GM19468 (cell line): ENCODE results near the gene NFU1.

ENCODE experiments used
- ATAC-seq: cut with Tn5 transposase; IDR thresholded peaks from one replicate; pipeline ENCODE4 v1.9.1; 2021; ENCODE audit warnings: mild to moderate bottlenecking, moderate library complexity, moderate number of reproducible peaks; ENCODE audit not compliant: unreplicated experiment; ENCODE audit errors: extremely low read depth

Gene NFU1

GRCh38 chr2:69390001-69390400, 47.2 kb downstream of the NFU1 start:
- no peak for ATAC-seq

GRCh38 chr2:69389271-69389670, 48.0 kb downstream of the NFU1 start:
- ATAC-seq = no peak

GRCh38 chr2:69387770-69388481, 49.3 kb downstream of the NFU1 start:
- no peak for ATAC-seq

- peak; percentile 43 for ATAC-seq
Measured at GRCh38 chr2:69386789-69387734, 50.2 kb downstream of the NFU1 start, which contains the start of gene GFPT1. Gene GFPT1 (minus strand): TSS chr2:69387227. CDS start chr2:69387071, 156 bp downstream.

- ATAC-seq = no peak
Measured at GRCh38 chr2:69386360-69386759, 50.9 kb downstream of the NFU1 start.

- no peak for ATAC-seq
Measured at GRCh38 chr2:69385443-69386151, 51.6 kb downstream of the NFU1 start.

- no peak for ATAC-seq
Measured at GRCh38 chr2:69384618-69385081, 52.6 kb downstream of the NFU1 start.

GRCh38 chr2:69383176-69383812, 53.9 kb downstream of the NFU1 start:
- no peak for ATAC-seq

- ATAC-seq = no peak
Measured at GRCh38 chr2:69382547-69382946, 54.7 kb downstream of the NFU1 start.

GRCh38 chr2:69381337-69381737, 55.9 kb downstream of the NFU1 start:
- no peak for ATAC-seq

- no peak for ATAC-seq
Measured at GRCh38 chr2:69380072-69380917, 56.9 kb downstream of the NFU1 start.

- no peak for ATAC-seq
Measured at GRCh38 chr2:69376403-69376802, 60.8 kb downstream of the NFU1 start.

GRCh38 chr2:69375494-69376353, 61.5 kb downstream of the NFU1 start:
- no peak for ATAC-seq

GRCh38 chr2:69372767-69373166, 64.5 kb downstream of the NFU1 start:
- no peak for ATAC-seq

- no peak for ATAC-seq
Measured at GRCh38 chr2:69369802-69370201, 67.4 kb downstream of the NFU1 start.

- no peak for ATAC-seq
Measured at GRCh38 chr2:69368588-69368987, 68.6 kb downstream of the NFU1 start.

- ATAC-seq = no peak
Measured at GRCh38 chr2:69359371-69359770, 77.9 kb downstream of the NFU1 start.

GRCh38 chr2:69358914-69359313, 78.3 kb downstream of the NFU1 start:
- no peak for ATAC-seq
